Astrocyte (in vitro differentiated cells and primary cell): ENCODE measurements around the gene MINDY3. TPM values are rescaled to one million over a fixed set of nuclear protein-coding genes. Genes with fewer than 3 reads are reported as not detected.

Experiments used
- DNase-seq: peaks from one replicate; pipeline ENCODE4 v3.0.0-alpha.2; 2010; ENCODE audit warnings: low read depth
- FAIRE-seq: peaks from 2 replicates; lab custom pipeline; 2011; peaks lifted over from hg19 to GRCh38; lab: Jason Lieb, UNC
- H2AFZ ChIP-seq: 2 replicates; pipeline ENCODE4 v1.6.0; 2012; ENCODE audit warnings: low read depth, low read length, inconsistent platforms
- H3K27ac ChIP-seq: 2 replicates; pipeline ENCODE4 v1.5.1; 2011; ENCODE audit warnings: low read depth, low read length, inconsistent platforms
- H3K27me3 ChIP-seq: 2 replicates; pipeline ENCODE4 v1.6.0; 2011; ENCODE audit warnings: low read length, inconsistent platforms; ENCODE audit not compliant: insufficient read depth
- H3K36me3 ChIP-seq: 2 replicates; pipeline ENCODE4 v1.5.1; 2011; ENCODE audit warnings: low read length, inconsistent platforms; ENCODE audit not compliant: insufficient read depth
- H3K4me1 ChIP-seq: 2 replicates; pipeline ENCODE4 v1.5.1; 2011; ENCODE audit warnings: low read length, inconsistent platforms; ENCODE audit not compliant: insufficient read depth
- H3K4me2 ChIP-seq: 2 replicates; pipeline ENCODE4 v1.6.0; 2012; ENCODE audit warnings: low read length, inconsistent platforms
- H3K4me3 ChIP-seq: 2 replicates; pipeline ENCODE4 v1.5.1; 2011; ENCODE audit warnings: low read depth, mild to moderate bottlenecking, low read length, inconsistent platforms; ENCODE audit not compliant: insufficient read depth
- H3K79me2 ChIP-seq: 2 replicates; pipeline ENCODE4 v1.6.0; 2012; ENCODE audit warnings: mild to moderate bottlenecking, low read length, inconsistent platforms; ENCODE audit not compliant: insufficient read depth
- H3K9ac ChIP-seq: 2 replicates; pipeline ENCODE4 v1.6.0; 2012; ENCODE audit warnings: mild to moderate bottlenecking, low read length, inconsistent platforms
- H3K9me3 ChIP-seq: 2 replicates; pipeline ENCODE4 v1.5.1; 2012; ENCODE audit warnings: low read depth, mild to moderate bottlenecking, low read length, inconsistent platforms; ENCODE audit not compliant: insufficient read depth
- H4K20me1 ChIP-seq: 2 replicates; pipeline ENCODE4 v1.6.0; 2012; ENCODE audit warnings: low read length, inconsistent platforms; ENCODE audit not compliant: insufficient read depth
- H3K27ac Mint-ChIP-seq: one replicate; pipeline ENCODE4 v1.8.0; 2021; ENCODE audit warnings: mild to moderate bottlenecking, mixed read lengths; ENCODE audit not compliant: unreplicated experiment
- H3K27me3 Mint-ChIP-seq: one replicate; pipeline ENCODE4 v1.8.0; 2021; ENCODE audit warnings: low read depth, mixed read lengths; ENCODE audit not compliant: unreplicated experiment
- H3K36me3 Mint-ChIP-seq: one replicate; pipeline ENCODE4 v1.8.0; 2021; ENCODE audit warnings: low read depth, mixed read lengths; ENCODE audit not compliant: unreplicated experiment
- H3K4me1 Mint-ChIP-seq: one replicate; pipeline ENCODE4 v1.8.0; 2021; ENCODE audit warnings: low read depth, mixed read lengths; ENCODE audit not compliant: unreplicated experiment
- H3K4me3 Mint-ChIP-seq: one replicate; pipeline ENCODE4 v1.8.0; 2021; ENCODE audit warnings: mild to moderate bottlenecking, moderate library complexity, mixed read lengths; ENCODE audit not compliant: unreplicated experiment
- H3K9me3 Mint-ChIP-seq: one replicate; pipeline ENCODE4 v1.8.0; 2021; ENCODE audit warnings: mild to moderate bottlenecking, mixed read lengths; ENCODE audit not compliant: unreplicated experiment
- CTCF ChIP-seq: IDR thresholded peaks from 2 replicates; pipeline ENCODE4 v1.5.1; 2011; ENCODE audit warnings: low read depth, mild to moderate bottlenecking, inconsistent platforms, low read length, moderate library complexity; ENCODE audit not compliant: insufficient read depth
- EZH2 ChIP-seq: IDR thresholded peaks from 2 replicates; pipeline ENCODE4 v1.6.1; 2012; ENCODE audit warnings: mild to moderate bottlenecking, low read length, inconsistent platforms; ENCODE audit not compliant: insufficient read depth
- total RNA-seq: library from RNA; stranded (reverse); gene quantifications from 2 replicates; pipeline ENCODE4 v1.2.1, GENCODE V29; 2021

Gene MINDY3
- total RNA-seq, 1 donor from 2014 or later = 28.4 TPM

- no peak overlapping the region for H3K4me3 Mint-ChIP-seq
- Histone ChIP-seq H4K20me1 (no peaks in the 10 kb centered on the region), H3K79me2 (no peaks in the 10 kb centered on the region), H3K4me2 (no peak overlapping the region), H2AFZ (no peak overlapping the region), H3K36me3 (peaks cover 5% of the 10 kb centered on the region), H3K4me1 (no peaks in the 10 kb centered on the region), H3K27ac (no peak overlapping the region), H3K9me3 (no peaks in the 10 kb centered on the region), H3K4me3 (no peak overlapping the region), H3K9ac (no peak overlapping the region), H3K27me3 (no peaks in the 10 kb centered on the region)
- no peaks in the 10 kb centered on the region for H3K4me1 Mint-ChIP-seq
- no peak overlapping the region for H3K27ac Mint-ChIP-seq
- no peaks in the 10 kb centered on the region for H3K27me3 Mint-ChIP-seq
- H3K9me3 Mint-ChIP-seq = peaks cover 4% of the 10 kb centered on the region
- FAIRE-seq (no peak), DNase-seq (no peak)
- peaks cover 6% of the 10 kb centered on the region for H3K36me3 Mint-ChIP-seq
- TF ChIP-seq EZH2 (no peak), CTCF (no peak)
Observed at GRCh38 chr10:15804109-15804508, 56.2 kb downstream of the MINDY3 start.

- H3K27me3 Mint-ChIP-seq = no peaks in the 10 kb centered on the region
- no peak for FAIRE-seq
- Histone ChIP-seq H3K27ac (no peak overlapping the region), H3K9ac (no peak overlapping the region), H3K4me1 (no peaks in the 10 kb centered on the region), H2AFZ (no peak overlapping the region), H3K4me3 (no peak overlapping the region), H3K9me3 (no peaks in the 10 kb centered on the region), H3K36me3 (peaks cover 5% of the 10 kb centered on the region), H3K27me3 (no peaks in the 10 kb centered on the region), H4K20me1 (no peaks in the 10 kb centered on the region), H3K4me2 (no peak overlapping the region), H3K79me2 (no peaks in the 10 kb centered on the region)
- no peak for DNase-seq
- peaks cover 4% of the 10 kb centered on the region for H3K9me3 Mint-ChIP-seq
- no peak overlapping the region for H3K27ac Mint-ChIP-seq
- H3K36me3 Mint-ChIP-seq = peaks cover 6% of the 10 kb centered on the region
- TF ChIP-seq EZH2 (no peak), CTCF (no peak)
- H3K4me3 Mint-ChIP-seq = no peak overlapping the region
- H3K4me1 Mint-ChIP-seq = no peaks in the 10 kb centered on the region
Observed at GRCh38 chr10:15802375-15802949, 57.8 kb downstream of the MINDY3 start.

- no peaks in the 10 kb centered on the region for H3K4me1 ChIP-seq
- TF ChIP-seq CTCF = no peak
- DNase-seq (no peak), FAIRE-seq (no peak)
- H3K4me2 ChIP-seq = no peak overlapping the region
- H3K27ac ChIP-seq = no peak overlapping the region
- H3K36me3 Mint-ChIP-seq = peaks cover 6% of the 10 kb centered on the region
- H3K27me3 ChIP-seq = no peaks in the 10 kb centered on the region
- H3K27me3 Mint-ChIP-seq = no peaks in the 10 kb centered on the region
- H3K4me3 ChIP-seq = no peak overlapping the region
- H2AFZ ChIP-seq = no peak overlapping the region
- H3K79me2 ChIP-seq = no peaks in the 10 kb centered on the region
- H3K27ac Mint-ChIP-seq = no peak overlapping the region
- no peaks in the 10 kb centered on the region for H4K20me1 ChIP-seq
- H3K4me1 Mint-ChIP-seq = no peaks in the 10 kb centered on the region
- no peak overlapping the region for H3K4me3 Mint-ChIP-seq
- no peaks in the 10 kb centered on the region for H3K9me3 ChIP-seq
- no peak overlapping the region for H3K9ac ChIP-seq
- peaks cover 5% of the 10 kb centered on the region for H3K36me3 ChIP-seq
- H3K9me3 Mint-ChIP-seq = peaks cover 4% of the 10 kb centered on the region
Observed at GRCh38 chr10:15801641-15802040, 58.7 kb downstream of the MINDY3 start.
